ACHN (cell line): Measurements from ENCODE around the gene MARCHF7.

Experiments
- DNase-seq: peaks from one replicate; pipeline ENCODE4 v3.0.0-alpha.2; 2015
- in situ Hi-C: cut with HindIII; loops from 2 replicates; pipeline ENCODE4 v1.10.0; 2017; ENCODE audit warnings: low sequenced_read_pairs, low pct_ligation_motif_present, low pct_unique_long_range_greater_than_20kb

The MARCHF7 gene

GRCh38 chr2:159755014-159755413 is 42.7 kb downstream of the MARCHF7 start:
- in situ Hi-C loops: no loop called here
- DNase-seq: no peak

GRCh38 chr2:159755788-159756187 is 43.5 kb downstream of the MARCHF7 start:
- in situ Hi-C loops: no loop called here
- DNase-seq: peak; percentile 60

DNA sequence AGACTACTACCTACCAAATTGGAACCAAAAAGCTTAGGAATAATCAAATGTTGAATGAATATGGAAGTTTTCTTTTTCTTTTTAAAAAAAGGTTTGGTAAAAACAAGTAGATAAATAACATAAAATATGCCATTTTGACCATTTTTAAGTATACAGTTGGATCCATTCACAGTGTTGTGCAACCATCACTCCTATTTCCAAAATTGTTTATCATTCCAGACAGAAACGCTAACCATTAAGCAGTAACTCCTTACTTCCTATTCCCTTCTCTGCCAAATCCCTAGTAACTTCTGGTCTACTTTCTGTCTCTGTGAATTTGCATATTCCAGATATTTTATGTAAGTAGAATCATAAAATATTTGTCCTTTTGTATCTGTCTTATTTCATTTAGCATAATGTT is 45.9 kb downstream of the MARCHF7 start:
- in situ Hi-C loops: no loop called here
- DNase-seq: no peak

- in situ Hi-C loops: no loop called here
- no peak for DNase-seq
Observed at GRCh38 chr2:159758686-159759085, 46.4 kb downstream of the MARCHF7 start.

DNA sequence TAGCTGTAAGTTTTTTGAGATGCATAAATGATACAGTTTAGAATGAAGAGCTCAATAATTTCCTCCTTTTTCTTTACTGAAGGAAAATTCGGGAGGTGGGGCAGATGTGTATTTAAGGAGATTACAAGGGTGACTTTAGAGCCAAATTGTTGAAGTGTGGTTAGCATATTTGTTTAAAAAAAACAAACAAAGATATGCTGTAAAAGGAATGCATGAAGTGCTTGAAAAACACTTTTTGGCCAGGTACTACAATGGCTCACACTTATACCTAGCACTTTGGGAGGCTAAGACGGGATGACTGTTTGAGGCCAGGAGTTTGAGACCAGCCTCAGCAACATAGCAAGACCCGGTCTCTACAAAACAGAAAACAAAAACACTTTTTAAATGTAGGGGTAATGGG is 47.3 kb downstream of the MARCHF7 start:
- no peak for DNase-seq
- in situ Hi-C loops: no loop called here

DNA sequence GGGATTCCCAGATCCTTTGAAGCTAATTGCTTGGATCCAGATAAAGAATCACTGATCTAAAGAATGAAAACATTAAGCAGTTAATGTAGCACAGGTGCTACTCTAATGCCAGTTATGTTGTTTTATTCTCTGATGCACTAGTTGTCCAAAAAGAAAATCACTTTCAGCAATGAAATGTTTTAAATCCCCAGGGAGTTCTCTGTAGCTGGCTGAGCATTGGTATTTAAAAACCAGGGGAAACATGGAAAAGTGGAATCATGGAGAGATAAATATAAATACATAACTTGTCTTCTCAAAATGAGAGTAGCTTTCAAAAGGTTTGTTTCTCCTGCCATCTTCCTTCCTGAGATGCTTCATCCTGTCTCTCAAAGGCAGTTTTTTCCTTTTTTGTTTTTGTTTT is 48.0 kb downstream of the MARCHF7 start:
- no peak for DNase-seq
- in situ Hi-C loops: no loop called here

GRCh38 chr2:159762075-159762474 is 49.8 kb downstream of the MARCHF7 start:
- no peak for DNase-seq
- in situ Hi-C loops: no loop called here
